H1 (cell line): Measurements from ENCODE around the gene TSPAN9. TPM values are rescaled to one million over a fixed set of nuclear protein-coding genes. Genes with fewer than 3 reads are reported as not detected.

Experiments
- CTCF ChIA-PET: fragments of 300-600 bp; sonication (Branson Sonifier 250); formaldehyde crosslinking; loops from one replicate; lab custom pipeline; 2021; ENCODE audit not compliant: partially characterized antibody; lab: Charles Lee
- POLR2A ChIA-PET: fragments of 300-600 bp; sonication (Branson Sonifier 250); formaldehyde crosslinking; loops from one replicate; lab custom pipeline; 2021; ENCODE audit warnings: inconsistent platforms; ENCODE audit not compliant: partially characterized antibody; lab: Charles Lee
- DNase-seq, 2 experiments: peaks; one replicate each; pipeline versions ENCODE4 v3.0.0 to v3.0.0-alpha.2; 2010 to 2022; ENCODE audit warnings: low spot score in 2 of 2, low read depth in 1 of 2, mixed read lengths in 1 of 2
- FAIRE-seq: peaks from 2 replicates; lab custom pipeline; 2011; peaks lifted over from hg19 to GRCh38; lab: Jason Lieb, UNC
- H2AFZ ChIP-seq: 2 replicates; pipeline ENCODE4 v1.8.1; 2012; ENCODE audit warnings: low read length, inconsistent platforms
- H2AK5ac ChIP-seq: 2 replicates; pipeline ENCODE4 v1.6.1; 2013; ENCODE audit warnings: low read depth, low read length
- H2BK120ac ChIP-seq: replicated peaks from 2 replicates; pipeline ENCODE3; 2013; ENCODE audit warnings: low read depth, low read length, inconsistent platforms
- H2BK12ac ChIP-seq: 2 replicates; pipeline ENCODE4 v1.6.1; 2013; ENCODE audit warnings: low read depth, low read length
- H2BK15ac ChIP-seq: 2 replicates; pipeline ENCODE4 v1.6.1; 2013; ENCODE audit warnings: low read length
- H2BK20ac ChIP-seq: 2 replicates; pipeline ENCODE4 v1.6.1; 2013; ENCODE audit warnings: low read length
- H2BK5ac ChIP-seq: 2 replicates; pipeline ENCODE4 v1.6.1; 2013; ENCODE audit warnings: low read depth, low read length
- H3K14ac ChIP-seq: 2 replicates; pipeline ENCODE4 v1.6.1; 2013; ENCODE audit warnings: inconsistent platforms; ENCODE audit not compliant: insufficient read length
- H3K18ac ChIP-seq: 2 replicates; pipeline ENCODE4 v1.6.1; 2013; ENCODE audit warnings: low read length; ENCODE audit errors: extremely low read depth
- H3K23ac ChIP-seq: 2 replicates; pipeline ENCODE4 v1.6.1; 2013; ENCODE audit warnings: inconsistent platforms; ENCODE audit not compliant: insufficient read length
- H3K23me2 ChIP-seq: 2 replicates; pipeline ENCODE4 v1.6.1; 2013; ENCODE audit warnings: low read depth, low read length
- H3K27ac ChIP-seq: 2 replicates; pipeline ENCODE4 v1.6.1; 2011; ENCODE audit warnings: low read depth, low read length, inconsistent platforms
- H3K27me3 ChIP-seq, 4 experiments: replicated peaks in 1 of 4; 1 replicate in 1 of 4; 2 replicates in 3 of 4; pipeline versions ENCODE4 v1.6.1 to v1.8.1; 2011 to 2013; ENCODE audit warnings: low read length in 3 of 4, mild to moderate bottlenecking in 3 of 4, inconsistent platforms in 2 of 4, mixed read lengths in 2 of 4, moderate library complexity in 1 of 4; ENCODE audit not compliant: control insufficient read depth in 3 of 4, insufficient read depth in 3 of 4; ENCODE audit errors: extremely low read depth in 1 of 4
- H3K36me3 ChIP-seq, 4 experiments: 2 replicates each; pipeline versions ENCODE4 v1.6.1 to v1.8.1; 2011 to 2013; ENCODE audit warnings: mild to moderate bottlenecking in 4 of 4, low read length in 3 of 4, moderate library complexity in 2 of 4, control low read depth in 1 of 4, inconsistent platforms in 1 of 4; ENCODE audit not compliant: insufficient read depth in 4 of 4, control insufficient read depth in 2 of 4
- H3K4ac ChIP-seq: replicated peaks from 2 replicates; pipeline ENCODE3; 2013; ENCODE audit warnings: low read length, low read depth, mixed read lengths, inconsistent platforms; ENCODE audit not compliant: insufficient read length
- H3K4me1 ChIP-seq, 4 experiments: replicated peaks in 1 of 4; 1 replicate in 1 of 4; 2 replicates in 3 of 4; pipeline versions ENCODE4 v1.6.1 to v1.8.1; 2011 to 2013; ENCODE audit warnings: low read length in 3 of 4, inconsistent platforms in 2 of 4, mixed read lengths in 1 of 4; ENCODE audit not compliant: insufficient read depth in 4 of 4, control insufficient read depth in 3 of 4
- H3K4me2 ChIP-seq, 2 experiments: 2 replicates each; pipeline versions ENCODE4 v1.6.1 to v1.8.1; 2011 to 2013; ENCODE audit warnings: low read depth in 2 of 2, low read length in 2 of 2, control low read depth in 1 of 2, inconsistent platforms in 1 of 2, mild to moderate bottlenecking in 1 of 2; ENCODE audit not compliant: insufficient read depth in 1 of 2
- H3K4me3 ChIP-seq, 4 experiments: fragments of 200-600, 300-600 bp in 1 of 4; sonication (generic), shearing (Covaris generic), sonication (Bioruptor Twin) in 1 of 4; 2 replicates each; pipeline versions ENCODE4 v1.5.1 to v1.8.1; 2011 to 2016; ENCODE audit warnings: low read length in 4 of 4, low read depth in 3 of 4, control low read depth in 2 of 4, inconsistent platforms in 2 of 4, mild to moderate bottlenecking in 2 of 4, mixed read lengths in 1 of 4, moderate library complexity in 1 of 4; ENCODE audit not compliant: insufficient read depth in 2 of 4; ENCODE audit errors: extremely low read depth in 1 of 4
- H3K56ac ChIP-seq: replicated peaks from 2 replicates; pipeline ENCODE3; 2013; ENCODE audit warnings: low read depth, mild to moderate bottlenecking, mixed read lengths, low read length, inconsistent platforms; ENCODE audit not compliant: insufficient read length
- H3K79me1 ChIP-seq: 2 replicates; pipeline ENCODE4 v1.6.1; 2013; ENCODE audit warnings: low read depth, low read length, control low read depth
- H3K79me2 ChIP-seq, 2 experiments: 2 replicates each; pipeline versions ENCODE4 v1.6.1 to v1.8.1; 2012 to 2013; ENCODE audit warnings: low read length in 2 of 2, mild to moderate bottlenecking in 2 of 2, inconsistent platforms in 1 of 2; ENCODE audit not compliant: insufficient read depth in 2 of 2, control insufficient read depth in 1 of 2
- H3K9ac ChIP-seq, 4 experiments: replicated peaks in 1 of 4; 1 replicate in 1 of 4; 2 replicates in 3 of 4; pipeline versions ENCODE4 v1.6.1 to v1.8.1; 2011 to 2013; ENCODE audit warnings: low read depth in 3 of 4, low read length in 3 of 4, control low read depth in 2 of 4, mild to moderate bottlenecking in 2 of 4, moderate library complexity in 2 of 4, inconsistent platforms in 1 of 4; ENCODE audit errors: extremely low read depth in 1 of 4
- H3K9me3 ChIP-seq, 2 experiments: 2 replicates each; pipeline versions ENCODE4 v1.6.1 to v1.8.1; 2012 to 2013; ENCODE audit warnings: mild to moderate bottlenecking in 2 of 2, moderate library complexity in 2 of 2, control low read depth in 1 of 2, inconsistent platforms in 1 of 2, low read depth in 1 of 2, low read length in 1 of 2, mixed read lengths in 1 of 2; ENCODE audit not compliant: insufficient read depth in 2 of 2
- H4K20me1 ChIP-seq, 2 experiments: replicated peaks in 1 of 2; 2 replicates each; pipeline versions ENCODE3 to v1.8.1; 2011 to 2013; ENCODE audit warnings: inconsistent platforms in 2 of 2, low read length in 2 of 2, mild to moderate bottlenecking in 1 of 2; ENCODE audit not compliant: insufficient read depth in 2 of 2, control insufficient read depth in 1 of 2
- H4K5ac ChIP-seq: 2 replicates; pipeline ENCODE4 v1.6.1; 2013; ENCODE audit warnings: low read length, low read depth, mixed read lengths, inconsistent platforms; ENCODE audit not compliant: insufficient read length
- H4K8ac ChIP-seq: 2 replicates; pipeline ENCODE4 v1.8.0; 2013; ENCODE audit warnings: mild to moderate bottlenecking, moderate library complexity, low read length, inconsistent platforms; ENCODE audit not compliant: insufficient read depth; ENCODE audit errors: extremely low read depth
- H4K91ac ChIP-seq: replicated peaks from 2 replicates; pipeline ENCODE3; 2013; ENCODE audit warnings: low read length, mixed read lengths, inconsistent platforms; ENCODE audit not compliant: insufficient read length
- E2F6 ChIP-seq: IDR thresholded peaks from 2 replicates; pipeline ENCODE4 v1.6.1; 2012; ENCODE audit warnings: inconsistent platforms
- WGBS, 2 experiments: shearing (Covaris generic) in 1 of 2; methylation state at CpG; one replicate each; pipeline versions ENCODE4 v1.1.6 to v1.1.7; 2013 to 2015; ENCODE audit warnings: low lambda C conversion rate in 2 of 2, mixed read lengths in 2 of 2, inconsistent platforms in 1 of 2, low coverage in 1 of 2, missing lambda C conversion rate in 1 of 2; ENCODE audit not compliant: insufficient replicate concordance in 2 of 2, insufficient coverage in 1 of 2, insufficient read length in 1 of 2; ENCODE audit errors: extremely low coverage in 1 of 2, missing lambda C conversion rate in 1 of 2; 5-methylcytosine and 5-hydroxymethylcytosine counted together
- polyA plus RNA-seq, 7 experiments: library from polyadenylated mRNA; depleted of rRNA in 3 of 7; stranded (reverse) in 5 of 7; unstranded in 2 of 7; fragments of >200 nt in 5 of 7; fragments of 200-250 nt in 2 of 7; gene quantifications; 1 replicate in 5 of 7; 2 replicates in 1 of 7; 4 replicates in 1 of 7; pipeline versions ENCODE4 v1.2.1 to v1.2.3, GENCODE V29; 2011 to 2013; ENCODE audit warnings: missing spikeins in 2 of 7, mixed read lengths in 2 of 7
- total RNA-seq: library from RNA; stranded (reverse); fragmentation: NEBNext Ultra II Directional; extraction: Animal tissue kit (Norgen Biotek cat#: 25700); gene quantifications from 2 replicates; pipeline ENCODE4 v1.2.1, GENCODE V29; 2021

Gene TSPAN9
- total and polyA plus RNA-seq, 2 of the 8 experiments (the other 6 are each of a cell fraction or from before 2014, with no cell fraction given): 11.5 to 29.1 TPM

GRCh38 chr12:3273409-3273853 is 196.3 kb downstream of the TSPAN9 start:
- ChIA-PET POLR2A (no interaction called here), CTCF (interaction anchor here (0.8 to 16.9 kb wide), 18 partner anchors 9 to 200 kb away, joined by 3 to 361 read pairs (median 12); no protein-coding TSS in a partner anchor)
- H2BK20ac ChIP-seq: 0 out of 2 replicates have a peak overlapping the region, but pooled peaks have one; percentile 34
- peak overlapping the region; percentile 35; the same call in 1 of the 2 replicates for H2BK5ac ChIP-seq
- no peak overlapping the region for H4K8ac ChIP-seq
- H2BK15ac ChIP-seq: no peak overlapping the region
- no peak overlapping the region for H3K56ac ChIP-seq
- no peaks in the 10 kb centered on the region for H3K79me2 ChIP-seq
- 90% methylated on average over 6 of the region's 7 CpGs; no CpG with 5 or more reads in 1 of the 2 experiments for WGBS, 2 experiments
- H3K18ac ChIP-seq: no peak overlapping the region
- no peaks in the 10 kb centered on the region for H3K9me3 ChIP-seq
- H2AFZ ChIP-seq: no peak overlapping the region
- H3K27ac ChIP-seq: no peak overlapping the region
- FAIRE-seq: no peak
- no peak overlapping the region for H3K14ac ChIP-seq
- H3K4ac ChIP-seq: no peak overlapping the region
- H3K79me1 ChIP-seq: no peaks in the 10 kb centered on the region
- no peak overlapping the region for H2BK12ac ChIP-seq
- no peaks in the 10 kb centered on the region for H3K36me3 ChIP-seq
- no peak overlapping the region for H3K4me3 ChIP-seq
- no peak for TF ChIP-seq E2F6
- H3K4me2 ChIP-seq: no peak overlapping the region
- H4K5ac ChIP-seq: no peak overlapping the region
- H4K91ac ChIP-seq: peak overlapping the region; percentile 35
- H4K20me1 ChIP-seq: peaks cover 2 to 3% of the 10 kb centered on the region in 2 experiments
- no peak overlapping the region for H2AK5ac ChIP-seq
- no peak overlapping the region for H2BK120ac ChIP-seq
- H3K23ac ChIP-seq: no peak overlapping the region
- H3K4me1 ChIP-seq: peaks cover 0 to 15% (median 7%) of the 10 kb centered on the region in 4 experiments
- H3K23me2 ChIP-seq: no peaks in the 10 kb centered on the region
- no peak for DNase-seq
- no peak overlapping the region for H3K9ac ChIP-seq
- no peaks in the 10 kb centered on the region for H3K27me3 ChIP-seq
